GM19351 (cell line): Measurements from ENCODE around the gene FCRL6.

Experiments
- ATAC-seq: cut with Tn5 transposase; IDR thresholded peaks from one replicate; pipeline ENCODE4 v1.9.1; 2021; ENCODE audit warnings: mild to moderate bottlenecking, moderate library complexity; ENCODE audit not compliant: unreplicated experiment

Gene FCRL6

GRCh38 chr1:159831412-159832141, 29.4 kb downstream of the FCRL6 start:
- ATAC-seq = no peak

- no peak for ATAC-seq
Observed at GRCh38 chr1:159832309-159832708, 30.1 kb downstream of the FCRL6 start.

GRCh38 chr1:159835356-159835755, 33.2 kb downstream of the FCRL6 start:
- ATAC-seq = no peak

GRCh38 chr1:159835862-159836525, 33.8 kb downstream of the FCRL6 start:
- no peak for ATAC-seq

GRCh38 chr1:159838715-159839114, 36.6 kb downstream of the FCRL6 start:
- peak; percentile 59 for ATAC-seq

- ATAC-seq = peak; percentile 67
Observed at GRCh38 chr1:159839116-159839849, 37.1 kb downstream of the FCRL6 start.

GRCh38 chr1:159841749-159842148, 39.6 kb downstream of the FCRL6 start:
- no peak for ATAC-seq

- no peak for ATAC-seq
Observed at GRCh38 chr1:159843459-159843858, 41.3 kb downstream of the FCRL6 start.

GRCh38 chr1:159845751-159846629, 43.8 kb downstream of the FCRL6 start:
- no peak for ATAC-seq

- ATAC-seq = no peak
Observed at GRCh38 chr1:159847231-159847630, 45.1 kb downstream of the FCRL6 start.

GRCh38 chr1:159848326-159848725, 46.2 kb downstream of the FCRL6 start:
- ATAC-seq = no peak

- ATAC-seq = no peak
Observed at GRCh38 chr1:159849626-159850366, 47.6 kb downstream of the FCRL6 start.

GRCh38 chr1:159851407-159851806, 49.2 kb downstream of the FCRL6 start:
- no peak for ATAC-seq

GRCh38 chr1:159853417-159854115, 51.4 kb downstream of the FCRL6 start:
- ATAC-seq = no peak

- peak; percentile 6 for ATAC-seq
Observed at GRCh38 chr1:159854116-159854692, 52.0 kb downstream of the FCRL6 start.

- peak; percentile 94 for ATAC-seq
Observed at GRCh38 chr1:159854693-159855192, 52.6 kb downstream of the FCRL6 start.

GRCh38 chr1:159855709-159856108, 53.5 kb downstream of the FCRL6 start:
- no peak for ATAC-seq

GRCh38 chr1:159856576-159856975, 54.4 kb downstream of the FCRL6 start:
- no peak for ATAC-seq

- ATAC-seq = no peak
Observed at GRCh38 chr1:159857889-159858288, 55.7 kb downstream of the FCRL6 start.
